GM23338 (cell line): Measurements from ENCODE around the gene PTGR3. TPM values are rescaled to one million over a fixed set of nuclear protein-coding genes. Genes with fewer than 3 reads are reported as not detected.

ENCODE experiments used
- ATAC-seq: fragments of 200-7000 bp; cut with Tn5 transposase; 3 replicates; pipeline ENCODE4 v1.9.1; 2020
- DNase-seq: peaks from one replicate; pipeline ENCODE4 v3.0.0-alpha.2; 2015; ENCODE audit warnings: low spot score
- H2AFZ ChIP-seq: fragments of 200-600 bp; sonication (generic); 2 replicates; pipeline ENCODE4 v1.8.0; 2016; ENCODE audit warnings: antibody characterized with exemption, mild to moderate bottlenecking, moderate library complexity
- H3F3A ChIP-seq: fragments of 200-600 bp; sonication (generic); replicated peaks from 2 replicates; pipeline ENCODE4 v1.8.0; 2017; ENCODE audit warnings: antibody characterized with exemption, mixed run types, low read depth
- H3K27ac ChIP-seq: fragments of 200-600 bp; sonication (generic); 2 replicates; pipeline ENCODE4 v1.6.1; 2016; ENCODE audit warnings: low read depth
- H3K27me3 ChIP-seq: fragments of 200-600 bp; sonication (generic); 2 replicates; pipeline ENCODE4 v1.8.0; 2016; ENCODE audit warnings: mild to moderate bottlenecking, mixed run types, moderate library complexity; ENCODE audit not compliant: insufficient read depth
- H3K36me3 ChIP-seq: fragments of 200-600 bp; sonication (generic); 2 replicates; pipeline ENCODE4 v1.8.0; 2016; ENCODE audit warnings: mild to moderate bottlenecking; ENCODE audit not compliant: insufficient read depth
- H3K4me1 ChIP-seq: fragments of 200-600 bp; sonication (generic); 2 replicates; pipeline ENCODE4 v1.8.0; 2016; ENCODE audit warnings: mild to moderate bottlenecking, moderate library complexity; ENCODE audit not compliant: insufficient read depth
- H3K4me2 ChIP-seq: fragments of 200-600 bp; sonication (generic); 2 replicates; pipeline ENCODE4 v1.7.1; 2017; ENCODE audit warnings: mixed run types
- H3K4me3 ChIP-seq: fragments of 200-600 bp; sonication (generic); 2 replicates; pipeline ENCODE4 v1.6.1; 2016; ENCODE audit warnings: mixed run types
- H3K79me2 ChIP-seq: fragments of 200-600 bp; sonication (generic); replicated peaks from 2 replicates; pipeline ENCODE4 v1.8.0; 2017; ENCODE audit warnings: mild to moderate bottlenecking; ENCODE audit not compliant: insufficient read depth
- H3K9me2 ChIP-seq: fragments of 200-600 bp; sonication (generic); 2 replicates; pipeline ENCODE4 v1.8.0; 2017; ENCODE audit not compliant: insufficient read depth
- H4K20me1 ChIP-seq: fragments of 200-600 bp; sonication (generic); replicated peaks from 2 replicates; pipeline ENCODE4 v1.8.0; 2017; ENCODE audit warnings: mild to moderate bottlenecking; ENCODE audit not compliant: insufficient read depth
- H3K27ac Mint-ChIP-seq: 2 replicates; pipeline ENCODE4 v1.8.0; 2020; ENCODE audit warnings: inconsistent platforms, mild to moderate bottlenecking, moderate library complexity, mixed read lengths
- H3K27me3 Mint-ChIP-seq: 3 replicates; pipeline ENCODE4 v1.8.0; 2022; ENCODE audit warnings: low read depth, mild to moderate bottlenecking, moderate library complexity, mixed read lengths, inconsistent platforms; ENCODE audit not compliant: insufficient read depth, poor library complexity
- H3K36me3 Mint-ChIP-seq: 3 replicates; pipeline ENCODE4 v1.8.0; 2021; ENCODE audit warnings: low read depth, mild to moderate bottlenecking, inconsistent platforms, moderate library complexity, mixed read lengths
- H3K4me1 Mint-ChIP-seq: 3 replicates; pipeline ENCODE4 v1.8.0; 2020; ENCODE audit warnings: mild to moderate bottlenecking, inconsistent platforms, mixed read lengths
- H3K4me3 Mint-ChIP-seq: 3 replicates; pipeline ENCODE4 v1.8.0; 2021; ENCODE audit warnings: moderate library complexity, mild to moderate bottlenecking, inconsistent platforms, mixed read lengths
- H3K9me3 Mint-ChIP-seq: 3 replicates; pipeline ENCODE4 v1.8.0; 2020; ENCODE audit warnings: moderate library complexity, mild to moderate bottlenecking, inconsistent platforms, mixed read lengths
- CREB1 ChIP-seq: fragments of 250-450 bp; sonication (Bioruptor Pico); IDR thresholded peaks from 2 replicates; pipeline ENCODE4 v1.5.0; 2020; ENCODE audit warnings: low read depth, mild to moderate bottlenecking, moderate library complexity
- ETS1 ChIP-seq: IDR thresholded peaks from 2 replicates; pipeline ENCODE4 v1.6.1; 2016; ENCODE audit warnings: antibody characterized with exemption
- EZH2phosphoT487 ChIP-seq: fragments of 200-600 bp; sonication (generic); IDR thresholded peaks from one replicate; pipeline ENCODE4 v1.8.1; 2018; ENCODE audit warnings: antibody characterized with exemption; ENCODE audit not compliant: unreplicated experiment
- JUNB ChIP-seq: IDR thresholded peaks from one replicate; pipeline ENCODE4 v1.6.1; 2016; ENCODE audit warnings: antibody characterized with exemption; ENCODE audit not compliant: unreplicated experiment
- NANOG ChIP-seq: IDR thresholded peaks from 2 replicates; pipeline ENCODE4 v1.6.1; 2016; ENCODE audit warnings: antibody characterized with exemption, borderline replicate concordance
- POLR2AphosphoS5 ChIP-seq: IDR thresholded peaks from 2 replicates; pipeline ENCODE4 v1.6.1; 2016; ENCODE audit warnings: antibody characterized with exemption, low read depth
- ZNF462 ChIP-seq: fragments of 250-450 bp; sonication (Bioruptor Pico); IDR thresholded peaks from 2 replicates; pipeline ENCODE4 v1.5.0; 2020; ENCODE audit warnings: mild to moderate bottlenecking, moderate library complexity
- polyA plus RNA-seq: library from polyadenylated mRNA; unstranded; fragments of >200 nt; fragmentation: Nextera tagmentation; extraction: Ambion mirVana; gene quantifications from 2 replicates; pipeline ENCODE4 v1.2.1, GENCODE V29; 2016
- total RNA-seq: library from RNA; depleted of rRNA; stranded (reverse); fragments of >200 nt; shearing (Covaris generic); gene quantifications from 2 replicates; pipeline ENCODE4 v1.2.3, GENCODE V29; 2014

The PTGR3 gene
- total and polyA plus RNA-seq, 2 experiments from 2014 or later, result 0.84 to 1.5 TPM

- Mint-ChIP-seq H3K4me1 (peaks cover 11% of the 10 kb centered on the region), H3K36me3 (no peaks in the 10 kb centered on the region; the same call in 2 of the 3 replicates), H3K4me3 (no peak overlapping the region), H3K27ac (no peak overlapping the region), H3K27me3 (peaks cover 4% of the 10 kb centered on the region), H3K9me3 (peaks cover 3% of the 10 kb centered on the region; the same call in 1 of the 3 replicates)
- no peak overlapping the region for H3K27ac ChIP-seq
- DNase-seq (no peak), ATAC-seq (no peak)
- no peaks in the 10 kb centered on the region for H3K4me1 ChIP-seq
- no peaks in the 10 kb centered on the region for H3F3A ChIP-seq
- no peaks in the 10 kb centered on the region for H4K20me1 ChIP-seq
- H3K36me3 ChIP-seq, result no peaks in the 10 kb centered on the region
- H3K9me2 ChIP-seq, result no peaks in the 10 kb centered on the region
- no peaks in the 10 kb centered on the region for H3K79me2 ChIP-seq
- no peak overlapping the region for H3K4me2 ChIP-seq
- H3K4me3 ChIP-seq, result no peak overlapping the region
- no peak overlapping the region for H2AFZ ChIP-seq
- TF ChIP-seq CREB1 (CRISPR knock-in tag), result no peak
- TF ChIP-seq ZNF462 (CRISPR knock-in tag), result no peak
- TF ChIP-seq POLR2AphosphoS5, result no peak
- no peak for TF ChIP-seq JUNB
- no peaks in the 10 kb centered on the region for H3K27me3 ChIP-seq
Observed at GRCh38 chr18:75162978-75163377, 46.0 kb downstream of the PTGR3 start.

- no peak for DNase-seq
- H3K4me3 ChIP-seq, result no peak overlapping the region
- H3K36me3 ChIP-seq, result no peaks in the 10 kb centered on the region
- Mint-ChIP-seq H3K36me3 (no peaks in the 10 kb centered on the region; the same call in 2 of the 3 replicates), H3K27ac (no peak overlapping the region), H3K4me3 (no peak overlapping the region), H3K9me3 (peaks cover 3% of the 10 kb centered on the region; the same call in 1 of the 3 replicates), H3K4me1 (peaks cover 11% of the 10 kb centered on the region), H3K27me3 (peaks cover 4% of the 10 kb centered on the region)
- H3K27me3 ChIP-seq, result no peaks in the 10 kb centered on the region
- H3K4me2 ChIP-seq, result no peak overlapping the region
- H3K4me1 ChIP-seq, result no peaks in the 10 kb centered on the region
- H3K79me2 ChIP-seq, result no peaks in the 10 kb centered on the region
- ATAC-seq, result no peak
- no peak overlapping the region for H3K27ac ChIP-seq
- H3F3A ChIP-seq, result no peaks in the 10 kb centered on the region
- H3K9me2 ChIP-seq, result no peaks in the 10 kb centered on the region
- no peak overlapping the region for H2AFZ ChIP-seq
- no peaks in the 10 kb centered on the region for H4K20me1 ChIP-seq
- no peak for TF ChIP-seq JUNB
- TF ChIP-seq ETS1, result no peak
- no peak for TF ChIP-seq EZH2phosphoT487
- no peak for TF ChIP-seq NANOG
Observed at GRCh38 chr18:75162467-75162866, 46.5 kb downstream of the PTGR3 start.
